HL-60/S4 treated with phorbol 12-myristate 13-acetate at 8.2 ng/mL for 4 days and 3 days (cell line): ENCODE data around the gene STRN4.

Experiments
- in situ Hi-C: fragments of 300-500 bp; cut with MboI; formaldehyde crosslinking; loops from 2 replicates; pipeline ENCODE4 v1.15.0; 2022; ENCODE audit warnings: low sequenced_read_pairs

STRN4 gene

DNA sequence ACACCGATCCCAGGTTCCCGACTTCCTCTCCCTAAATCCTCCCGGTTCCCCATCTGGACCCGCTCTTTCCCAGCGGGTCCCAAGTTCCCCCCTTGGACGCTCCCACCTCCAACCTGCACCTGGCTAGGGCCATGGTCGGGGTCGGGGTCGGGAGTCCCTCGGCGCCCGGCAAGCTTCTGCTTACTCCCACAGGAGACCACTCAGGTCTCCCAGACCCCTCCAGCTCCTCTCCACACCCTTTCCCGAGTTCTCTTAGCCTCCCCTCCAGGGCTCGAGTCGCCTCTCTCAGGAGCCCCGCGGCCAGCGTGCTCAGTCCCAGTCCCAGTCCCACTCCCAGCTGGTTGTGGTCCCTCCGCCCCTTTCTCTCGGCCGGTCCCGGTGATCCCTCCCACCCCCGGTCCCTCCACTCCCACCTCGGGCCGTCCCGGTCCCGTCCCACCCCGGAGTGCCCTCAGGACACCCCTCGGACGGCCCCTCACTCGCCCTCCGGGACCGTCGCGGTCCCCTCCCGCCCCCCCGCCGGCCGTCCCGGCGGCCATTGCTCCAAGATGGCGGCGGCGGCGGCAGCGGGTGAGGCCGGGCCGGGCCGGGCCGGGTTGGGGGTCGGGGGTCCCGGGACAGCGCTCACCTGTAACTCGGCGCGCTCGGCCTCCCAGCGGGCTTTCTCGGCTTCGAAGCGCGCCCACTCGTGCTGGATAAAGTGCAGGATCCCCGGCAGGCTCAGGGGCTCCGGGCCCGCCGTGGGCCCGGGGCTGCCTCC lies 549 bp downstream of the STRN4 start, which contains the start of gene FKRP:
TSS of gene FKRP (plus strand) at position 537 of the 760 bp plus-strand sequence. CDS start 9,394 bp downstream, outside the sequence.
- in situ Hi-C loops = no loop called here

DNA sequence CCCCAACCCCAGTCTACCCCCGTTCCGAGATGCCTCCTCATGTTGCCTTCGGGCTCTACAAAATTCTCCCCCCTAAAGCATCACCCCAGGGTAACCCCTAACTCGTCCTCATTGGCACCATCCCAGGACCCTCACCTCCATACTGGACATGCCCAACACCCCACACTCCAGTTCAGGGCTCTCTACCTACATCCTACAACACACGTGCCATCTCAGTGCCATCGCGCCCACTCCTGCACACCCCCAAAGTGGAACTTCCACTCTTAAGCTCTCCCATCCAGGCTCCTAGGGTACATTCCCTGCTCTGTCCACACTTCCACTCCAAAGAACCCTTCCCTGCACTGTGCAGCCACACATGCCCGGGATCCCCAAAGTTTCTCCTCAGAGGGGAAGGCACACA lies 1.2 kb downstream of the STRN4 start:
- in situ Hi-C loops = no loop called here

- in situ Hi-C loops = no loop called here
Measured at GRCh38 chr19:46744005-46744691, 2.1 kb downstream of the STRN4 start.

- in situ Hi-C loops = no loop called here
Measured at GRCh38 chr19:46742926-46743480, 3.2 kb downstream of the STRN4 start.

- in situ Hi-C loops = no loop called here
Measured at GRCh38 chr19:46741447-46741846, 4.8 kb downstream of the STRN4 start.

DNA sequence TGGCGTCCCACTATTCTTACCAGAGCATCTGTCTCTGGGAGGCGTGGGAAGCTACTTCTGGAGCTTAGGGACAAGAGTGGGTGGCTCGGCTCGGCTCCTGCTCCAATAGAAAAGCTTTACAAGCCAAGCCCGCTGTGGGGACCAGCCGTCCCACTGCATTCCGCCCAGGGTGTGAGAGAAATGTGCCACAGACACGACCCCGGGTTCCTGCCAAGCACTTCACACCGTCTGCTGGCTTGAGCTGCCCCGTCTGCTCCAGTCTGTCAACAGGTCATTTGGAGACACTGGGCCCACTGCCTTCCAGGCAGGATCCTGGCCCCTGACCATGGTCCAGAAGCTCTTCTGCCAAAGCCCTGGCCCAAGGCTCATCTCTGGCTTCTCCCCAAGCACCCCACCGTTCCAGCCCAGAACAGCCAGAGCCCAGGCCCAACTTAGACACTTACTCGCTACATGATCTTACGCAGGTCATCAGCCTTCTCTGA lies 6.9 kb downstream of the STRN4 start:
- in situ Hi-C loops = no loop called here

GRCh38 chr19:46737761-46738171 lies 8.5 kb downstream of the STRN4 start:
- in situ Hi-C loops = no loop called here

DNA sequence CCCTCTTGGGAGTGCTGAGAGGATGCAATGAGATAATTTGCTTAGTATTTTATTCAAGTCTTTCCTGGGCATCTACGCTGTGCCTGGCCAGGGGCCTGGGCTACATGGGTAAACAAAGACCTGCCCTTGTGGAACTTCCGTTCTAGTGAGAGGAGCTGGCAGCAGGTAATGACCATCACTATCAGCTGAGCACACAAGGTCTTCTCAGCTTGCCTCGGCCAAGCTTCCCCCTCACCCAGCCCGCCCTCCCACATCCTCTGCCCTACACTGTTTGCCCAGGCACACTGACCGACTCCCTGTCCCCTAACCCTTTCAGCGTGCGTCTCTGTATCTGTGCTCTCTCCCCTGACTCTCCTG lies 9.0 kb downstream of the STRN4 start:
- in situ Hi-C loops = no loop called here

- in situ Hi-C loops = no loop called here
Measured at GRCh38 chr19:46736531-46737297, 9.5 kb downstream of the STRN4 start.

DNA sequence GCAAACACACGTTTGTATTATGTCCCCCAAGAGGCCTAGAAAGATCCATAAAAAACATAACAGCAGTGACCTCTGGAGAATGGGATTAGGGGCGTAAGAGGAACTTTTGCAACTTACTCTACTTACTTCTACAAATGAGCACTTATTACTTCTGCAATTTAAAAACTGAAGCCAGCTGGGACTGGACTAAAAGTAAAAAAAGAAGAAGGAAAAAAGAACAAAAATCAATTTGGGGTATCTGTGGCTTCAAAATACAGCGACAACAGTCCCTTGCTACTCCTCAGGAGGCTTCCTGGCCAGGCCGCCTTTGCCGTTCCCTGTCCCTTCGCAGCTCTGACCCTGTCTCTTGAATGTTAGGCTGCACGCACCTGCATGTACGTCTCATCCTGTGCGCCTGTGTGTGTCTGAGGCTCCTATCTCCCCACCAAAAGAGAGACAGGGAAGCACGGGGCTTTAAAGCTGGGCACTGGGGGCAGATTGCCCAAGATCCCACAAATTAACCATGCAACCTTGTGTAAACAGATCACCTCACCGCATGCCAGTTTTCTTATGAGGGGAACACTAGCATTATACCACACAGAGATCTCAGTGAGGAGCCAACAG lies 12.5 kb downstream of the STRN4 start:
- in situ Hi-C loops = no loop called here

DNA sequence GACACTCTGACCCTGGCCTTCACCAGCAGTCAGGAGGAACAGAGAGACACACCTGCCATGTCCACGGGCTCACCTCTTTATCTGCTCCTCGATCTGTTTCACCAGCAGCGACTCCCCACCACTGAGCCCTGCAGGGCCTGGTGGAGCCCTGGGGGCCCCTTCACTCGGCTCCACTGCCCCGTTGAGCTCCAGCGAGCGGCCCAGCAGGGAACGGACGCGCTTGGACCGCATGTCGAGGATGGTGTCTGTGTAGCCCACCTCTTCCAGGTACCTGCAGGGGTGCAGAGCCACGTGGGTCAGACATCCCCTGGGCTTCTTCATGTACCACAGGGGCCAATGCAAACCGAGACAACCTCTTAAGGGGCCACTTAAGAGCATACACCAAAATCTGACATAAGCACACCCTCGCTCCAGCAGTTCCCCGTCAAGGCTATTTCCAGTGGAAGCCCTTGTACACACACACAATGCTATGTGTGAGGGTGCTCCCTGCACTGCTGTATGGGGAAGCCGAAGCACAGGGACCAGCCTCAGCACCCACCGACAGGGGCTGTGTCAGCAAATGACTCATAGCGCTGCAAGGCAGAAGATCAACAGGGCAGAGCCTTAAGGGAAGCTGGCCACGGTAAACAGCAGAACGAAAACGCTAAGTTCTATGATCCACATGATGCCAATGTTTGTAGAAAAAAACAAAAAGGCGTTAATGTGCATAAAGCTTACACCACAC lies 13.1 kb downstream of the STRN4 start:
- in situ Hi-C loops = no loop called here

DNA sequence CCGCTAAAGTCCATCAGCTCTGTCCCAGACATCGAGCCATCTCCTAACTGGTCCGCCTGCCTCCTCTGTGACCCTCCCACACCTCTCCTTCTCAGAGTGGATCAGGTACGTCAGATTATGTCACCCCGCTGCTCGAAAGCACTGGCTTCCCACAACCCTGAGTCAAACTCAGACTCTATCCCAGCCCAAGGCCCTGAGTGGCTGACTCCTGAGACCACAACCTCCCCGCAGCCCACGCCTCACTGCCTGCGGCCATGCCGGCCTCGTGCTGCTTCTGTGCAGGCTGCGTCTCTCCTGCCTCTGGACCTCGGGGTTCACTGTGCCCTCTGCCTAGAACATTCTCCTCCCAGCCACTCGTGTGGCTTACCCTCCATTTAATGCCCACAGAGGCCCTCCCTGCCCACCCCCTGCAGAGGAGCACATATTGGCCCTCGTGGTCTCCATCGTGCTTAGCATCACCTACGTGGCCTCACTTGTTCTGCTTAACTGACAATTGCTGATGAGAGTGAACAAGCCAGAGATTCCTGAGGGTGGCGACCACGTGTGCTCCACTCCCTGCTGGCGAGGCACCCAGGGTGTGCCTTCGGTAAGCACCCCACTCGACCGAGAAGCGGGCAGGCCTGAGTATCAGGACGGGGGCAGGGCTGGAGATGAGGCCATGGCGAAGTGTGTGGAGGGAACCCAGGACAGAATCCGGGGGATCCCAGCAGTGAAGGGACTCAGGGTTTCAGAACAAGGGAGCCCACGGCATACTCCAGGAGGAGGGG lies 13.9 kb downstream of the STRN4 start:
- in situ Hi-C loops = no loop called here

DNA sequence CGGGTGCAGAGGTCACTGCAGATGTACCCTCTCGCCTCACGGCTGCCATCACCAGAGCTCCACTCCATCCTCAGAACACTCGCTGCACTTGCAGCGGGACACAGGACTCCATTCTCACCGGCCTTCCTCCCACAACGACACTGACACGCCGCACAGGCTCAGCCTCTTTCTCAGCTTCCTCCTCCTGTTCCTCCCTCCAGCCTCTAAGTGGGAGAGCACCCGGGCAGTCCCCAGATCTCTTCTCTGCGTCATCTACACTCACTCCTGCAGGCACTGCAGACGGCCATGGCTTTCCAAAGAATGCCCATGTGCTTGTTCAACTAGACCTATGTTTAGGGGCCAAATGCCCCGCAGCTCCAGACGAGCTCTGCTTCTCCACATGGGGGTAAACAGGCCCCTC lies 14.7 kb downstream of the STRN4 start:
- in situ Hi-C loops = no loop called here

DNA sequence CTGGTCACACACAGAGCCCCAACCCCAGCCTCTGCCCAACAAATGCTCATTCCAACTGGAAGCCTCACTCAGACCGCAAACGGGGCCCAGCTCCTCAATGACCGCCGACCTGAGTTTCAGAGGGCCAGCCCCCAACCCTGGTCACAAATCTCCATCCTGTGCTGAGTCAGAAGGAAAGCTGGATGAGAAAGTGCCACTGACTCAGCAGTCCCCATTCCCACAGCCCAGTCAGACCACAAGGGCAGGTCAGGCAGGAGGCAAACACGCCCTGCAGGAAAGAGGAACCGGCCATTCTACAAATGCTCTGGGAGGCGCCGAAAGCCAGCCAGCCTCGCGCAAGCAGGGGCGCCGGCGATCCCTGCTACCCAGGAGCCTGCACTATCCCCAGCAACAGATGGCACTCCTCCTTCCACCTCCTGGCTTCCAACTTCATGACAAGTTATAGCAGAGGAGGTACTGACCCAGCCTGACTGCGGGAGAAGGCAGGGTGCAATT lies 15.2 kb downstream of the STRN4 start:
- in situ Hi-C loops = no loop called here

DNA sequence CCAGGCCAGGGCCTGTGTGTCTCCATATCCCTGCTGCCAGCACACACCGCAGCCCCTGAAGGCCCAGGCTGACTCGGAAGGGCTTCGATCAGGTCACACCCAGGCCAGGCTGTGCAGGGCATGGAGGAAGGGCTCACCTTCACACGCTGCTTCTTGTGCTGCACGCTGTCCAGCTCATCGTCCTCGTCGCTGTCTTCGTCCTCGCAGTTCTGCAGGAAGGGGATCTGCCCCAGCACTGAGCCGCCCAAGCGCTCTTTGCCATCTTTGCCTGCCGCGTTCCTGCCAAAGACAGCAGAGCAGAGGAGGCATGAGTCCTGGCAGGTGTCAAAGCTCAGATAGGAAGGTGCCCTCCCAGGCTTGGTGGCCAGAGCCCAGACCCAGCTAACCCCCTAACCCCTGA lies 15.7 kb downstream of the STRN4 start:
- in situ Hi-C loops = no loop called here

DNA sequence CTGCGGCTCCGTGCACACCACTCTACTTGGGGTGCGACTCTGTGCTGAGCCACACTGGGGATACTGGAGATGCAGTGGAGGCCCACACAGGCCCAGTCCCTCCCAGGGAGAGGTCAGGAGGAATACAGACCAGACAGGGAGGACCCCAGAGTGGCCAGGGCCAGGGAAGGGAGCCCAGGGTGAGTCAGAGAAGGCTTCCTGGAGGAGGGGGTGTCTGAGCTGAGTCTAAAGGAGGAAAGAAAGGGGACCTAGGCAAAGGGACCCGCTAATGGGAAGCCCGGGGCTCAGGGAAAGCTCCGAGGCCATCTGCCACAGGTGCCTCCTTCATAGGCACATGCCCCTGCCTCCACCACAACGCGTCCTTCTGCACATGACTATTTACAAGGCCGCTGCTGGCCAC lies 16.1 kb downstream of the STRN4 start:
- in situ Hi-C loops = no loop called here

- in situ Hi-C loops = no loop called here
Measured at GRCh38 chr19:46729696-46730095, 16.6 kb downstream of the STRN4 start.

GRCh38 chr19:46728693-46729339 lies 17.4 kb downstream of the STRN4 start:
- in situ Hi-C loops = no loop called here

DNA sequence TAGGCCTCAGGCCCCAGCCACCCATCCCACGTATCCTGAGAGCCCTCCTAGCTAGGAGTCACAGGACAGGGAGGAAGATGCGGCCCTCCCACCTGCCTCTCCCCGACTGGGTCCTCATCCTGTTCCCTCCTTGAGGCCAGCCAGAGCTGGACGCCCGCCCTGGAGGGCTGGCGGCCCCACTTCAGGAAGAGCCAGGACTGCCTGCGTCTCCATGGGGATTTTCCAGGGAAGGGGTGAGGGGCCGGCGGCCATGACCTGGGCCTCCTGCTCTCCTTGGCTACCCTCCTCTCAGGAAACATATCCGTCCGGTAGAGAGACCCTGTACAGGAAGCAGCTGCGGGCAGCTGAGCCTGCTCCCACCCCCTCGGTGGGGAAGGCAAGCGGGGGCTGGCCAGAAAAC lies 18.0 kb downstream of the STRN4 start:
- in situ Hi-C loops = no loop called here
